HepG2 (cell line): ENCODE measurements around the gene UBXN2A. TPM values are rescaled to one million over a fixed set of nuclear protein-coding genes. Genes with fewer than 3 reads are reported as not detected.

ENCODE experiments used
- ATM ChIP-seq: fragments of 450-650 bp; IDR thresholded peaks from 2 replicates; pipeline ENCODE4 v1.7.1; 2017; ENCODE audit warnings: mild to moderate bottlenecking, borderline replicate concordance
- ELF3 ChIP-seq: IDR thresholded peaks from 2 replicates; pipeline ENCODE4 v1.6.1; 2016; ENCODE audit warnings: missing genetic modification reagents, missing compliant biosample characterization
- ELF4 ChIP-seq: sonication (generic); formaldehyde crosslinking; IDR thresholded peaks from 2 replicates; pipeline ENCODE4 v1.5.0; 2020; ENCODE audit warnings: missing genetic modification reagents, mild to moderate bottlenecking, moderate library complexity, borderline replicate concordance
- GATA4 ChIP-seq: sonication (generic); IDR thresholded peaks from 2 replicates; pipeline ENCODE4 v1.6.1; 2016; ENCODE audit warnings: antibody characterized with exemption, low read depth, borderline replicate concordance
- HCFC1 ChIP-seq: fragments of 150-350 bp; IDR thresholded peaks from 2 replicates; pipeline ENCODE4 v1.6.1; 2014; ENCODE audit warnings: low read depth, low read length
- HNRNPUL1 ChIP-seq: fragments of 200-400 bp; formaldehyde crosslinking; IDR thresholded peaks from 2 replicates; pipeline ENCODE4 v1.6.1; 2017; ENCODE audit warnings: low read depth, mild to moderate bottlenecking, low read length, moderate library complexity
- KLF16 ChIP-seq, 2 experiments: sonication (generic) in 1 of 2; formaldehyde crosslinking in 1 of 2; IDR thresholded peaks; 2 replicates each; pipeline versions ENCODE4 v1.6.1 to v1.8.0; 2016 to 2023; ENCODE audit warnings: missing genetic modification reagents in 2 of 2, missing compliant biosample characterization in 1 of 2
- POLR2G ChIP-seq: fragments of 200-400 bp; formaldehyde crosslinking; IDR thresholded peaks from 2 replicates; pipeline ENCODE4 v1.6.1; 2018; ENCODE audit warnings: mild to moderate bottlenecking, low read depth, low read length, moderate library complexity
- PPARG ChIP-seq: conservative IDR thresholded peaks from 2 replicates; pipeline ENCODE4 v1.6.1; 2016; ENCODE audit warnings: missing biosample characterization, missing genetic modification reagents
- RBFOX2 ChIP-seq: fragments of 200-400 bp; formaldehyde crosslinking; IDR thresholded peaks from 2 replicates; pipeline ENCODE4 v1.6.1; 2017; ENCODE audit warnings: low read depth, mild to moderate bottlenecking, low read length
- ZNF274 ChIP-seq: sonication (generic); formaldehyde crosslinking; IDR thresholded peaks from 2 replicates; pipeline ENCODE4 v1.5.1; 2020; ENCODE audit warnings: mild to moderate bottlenecking, missing genetic modification reagents
- ZNF33B ChIP-seq: sonication (generic); formaldehyde crosslinking; IDR thresholded peaks from 2 replicates; pipeline ENCODE4 v1.5.1; 2020; ENCODE audit warnings: mild to moderate bottlenecking, missing genetic modification reagents
- ZNF569 ChIP-seq: sonication (generic); formaldehyde crosslinking; IDR thresholded peaks from 2 replicates; pipeline ENCODE4 v1.5.0; 2020; ENCODE audit warnings: mild to moderate bottlenecking, missing genetic modification reagents, moderate library complexity, borderline replicate concordance
- ZNF572 ChIP-seq: sonication (generic); formaldehyde crosslinking; IDR thresholded peaks from 2 replicates; pipeline ENCODE4 v1.5.1; 2020; ENCODE audit warnings: mild to moderate bottlenecking, missing genetic modification reagents
- ZNF777 ChIP-seq: sonication (generic); formaldehyde crosslinking; IDR thresholded peaks from 2 replicates; pipeline ENCODE4 v1.4.0; 2020; ENCODE audit warnings: missing genetic modification reagents
- ZZZ3 ChIP-seq: sonication (generic); formaldehyde crosslinking; IDR thresholded peaks from 2 replicates; pipeline ENCODE4 v1.4.0; 2020; ENCODE audit warnings: missing genetic modification reagents, mild to moderate bottlenecking, borderline replicate concordance
- polyA plus RNA-seq, 8 experiments: library from polyadenylated mRNA; depleted of rRNA in 3 of 8; stranded (reverse) in 7 of 8; unstranded in 1 of 8; fragments of >200 nt; fragmentation: Illumina TruSeq in 4 of 8; extraction: Trizol in 4 of 8; gene quantifications; 2 replicates each; pipeline versions ENCODE4 v1.2.1 to v1.2.3, GENCODE V29; 2011 to 2016; ENCODE audit warnings: low read depth in 4 of 8, missing spikeins in 1 of 8, mixed read lengths in 1 of 8; ENCODE audit not compliant: insufficient read depth in 1 of 8
- total RNA-seq, 5 experiments: library from RNA; depleted of rRNA; stranded (reverse); fragments of >200 nt; fragmentation: Illumina TruSeq; extraction: Trizol; gene quantifications; 2 replicates each; pipeline ENCODE4 v1.2.3, GENCODE V29; 2016; ENCODE audit warnings: low read depth in 1 of 5
- TF ChIP-seq, protein P1 (sequence below): sonication (generic); formaldehyde crosslinking; IDR thresholded peaks from 2 replicates; pipeline ENCODE4 v1.9.0; 2021; ENCODE audit warnings: mild to moderate bottlenecking, missing genetic modification reagents
- TF ChIP-seq, protein P2 (sequence below): sonication (generic); formaldehyde crosslinking; IDR thresholded peaks from 2 replicates; pipeline ENCODE4 v1.5.1; 2020; ENCODE audit warnings: mild to moderate bottlenecking, missing genetic modification reagents, borderline replicate concordance

UBXN2A gene
- total and polyA plus RNA-seq, 2 of the 13 experiments (the other 11 are each of a cell fraction or from before 2014, with no cell fraction given) = 8.3 to 20.9 TPM

- TF ChIP-seq ZZZ3 (CRISPR knock-in tag) = 0 out of 2 replicates have a peak, but pooled peaks have one; percentile 40
- TF ChIP-seq, protein P1, sequence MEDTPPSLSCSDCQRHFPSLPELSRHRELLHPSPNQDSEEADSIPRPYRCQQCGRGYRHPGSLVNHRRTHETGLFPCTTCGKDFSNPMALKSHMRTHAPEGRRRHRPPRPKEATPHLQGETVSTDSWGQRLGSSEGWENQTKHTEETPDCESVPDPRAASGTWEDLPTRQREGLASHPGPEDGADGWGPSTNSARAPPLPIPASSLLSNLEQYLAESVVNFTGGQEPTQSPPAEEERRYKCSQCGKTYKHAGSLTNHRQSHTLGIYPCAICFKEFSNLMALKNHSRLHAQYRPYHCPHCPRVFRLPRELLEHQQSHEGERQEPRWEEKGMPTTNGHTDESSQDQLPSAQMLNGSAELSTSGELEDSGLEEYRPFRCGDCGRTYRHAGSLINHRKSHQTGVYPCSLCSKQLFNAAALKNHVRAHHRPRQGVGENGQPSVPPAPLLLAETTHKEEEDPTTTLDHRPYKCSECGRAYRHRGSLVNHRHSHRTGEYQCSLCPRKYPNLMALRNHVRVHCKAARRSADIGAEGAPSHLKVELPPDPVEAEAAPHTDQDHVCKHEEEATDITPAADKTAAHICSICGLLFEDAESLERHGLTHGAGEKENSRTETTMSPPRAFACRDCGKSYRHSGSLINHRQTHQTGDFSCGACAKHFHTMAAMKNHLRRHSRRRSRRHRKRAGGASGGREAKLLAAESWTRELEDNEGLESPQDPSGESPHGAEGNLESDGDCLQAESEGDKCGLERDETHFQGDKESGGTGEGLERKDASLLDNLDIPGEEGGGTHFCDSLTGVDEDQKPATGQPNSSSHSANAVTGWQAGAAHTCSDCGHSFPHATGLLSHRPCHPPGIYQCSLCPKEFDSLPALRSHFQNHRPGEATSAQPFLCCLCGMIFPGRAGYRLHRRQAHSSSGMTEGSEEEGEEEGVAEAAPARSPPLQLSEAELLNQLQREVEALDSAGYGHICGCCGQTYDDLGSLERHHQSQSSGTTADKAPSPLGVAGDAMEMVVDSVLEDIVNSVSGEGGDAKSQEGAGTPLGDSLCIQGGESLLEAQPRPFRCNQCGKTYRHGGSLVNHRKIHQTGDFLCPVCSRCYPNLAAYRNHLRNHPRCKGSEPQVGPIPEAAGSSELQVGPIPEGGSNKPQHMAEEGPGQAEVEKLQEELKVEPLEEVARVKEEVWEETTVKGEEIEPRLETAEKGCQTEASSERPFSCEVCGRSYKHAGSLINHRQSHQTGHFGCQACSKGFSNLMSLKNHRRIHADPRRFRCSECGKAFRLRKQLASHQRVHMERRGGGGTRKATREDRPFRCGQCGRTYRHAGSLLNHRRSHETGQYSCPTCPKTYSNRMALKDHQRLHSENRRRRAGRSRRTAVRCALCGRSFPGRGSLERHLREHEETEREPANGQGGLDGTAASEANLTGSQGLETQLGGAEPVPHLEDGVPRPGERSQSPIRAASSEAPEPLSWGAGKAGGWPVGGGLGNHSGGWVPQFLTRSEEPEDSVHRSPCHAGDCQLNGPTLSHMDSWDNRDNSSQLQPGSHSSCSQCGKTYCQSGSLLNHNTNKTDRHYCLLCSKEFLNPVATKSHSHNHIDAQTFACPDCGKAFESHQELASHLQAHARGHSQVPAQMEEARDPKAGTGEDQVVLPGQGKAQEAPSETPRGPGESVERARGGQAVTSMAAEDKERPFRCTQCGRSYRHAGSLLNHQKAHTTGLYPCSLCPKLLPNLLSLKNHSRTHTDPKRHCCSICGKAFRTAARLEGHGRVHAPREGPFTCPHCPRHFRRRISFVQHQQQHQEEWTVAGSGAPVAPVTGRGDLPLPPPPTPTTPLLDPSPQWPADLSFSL (CRISPR knock-in tag) = 0 out of 2 replicates have a peak, but pooled peaks have one; percentile 15
- no peak for TF ChIP-seq ATM
- TF ChIP-seq HCFC1 = no peak
- TF ChIP-seq HNRNPUL1 = no peak
- no peak for TF ChIP-seq ZNF572 (CRISPR knock-in tag)
- TF ChIP-seq ZNF569 (CRISPR knock-in tag) = no peak
- no peak for TF ChIP-seq ZNF274 (CRISPR knock-in tag)
- no peak for TF ChIP-seq ZNF33B
- 0 out of 2 replicates have a peak, but pooled peaks have one; percentile 44 for TF ChIP-seq ELF3 (CRISPR knock-in tag)
- no peak for TF ChIP-seq ELF4 (CRISPR knock-in tag)
- TF ChIP-seq KLF16 (CRISPR knock-in tag; IDR thresholded peaks at IDR 0.05) = 0 out of 4 replicates have a peak, but pooled peaks of 1 of the 2 experiments have one; percentile 22
- peak; percentile 86 for TF ChIP-seq POLR2G
- no peak for TF ChIP-seq GATA4
- TF ChIP-seq PPARG (CRISPR knock-in tag) = no peak
- TF ChIP-seq ZNF777 (CRISPR knock-in tag) = no peak
- peak; percentile 82 for TF ChIP-seq RBFOX2
- TF ChIP-seq, protein P2, sequence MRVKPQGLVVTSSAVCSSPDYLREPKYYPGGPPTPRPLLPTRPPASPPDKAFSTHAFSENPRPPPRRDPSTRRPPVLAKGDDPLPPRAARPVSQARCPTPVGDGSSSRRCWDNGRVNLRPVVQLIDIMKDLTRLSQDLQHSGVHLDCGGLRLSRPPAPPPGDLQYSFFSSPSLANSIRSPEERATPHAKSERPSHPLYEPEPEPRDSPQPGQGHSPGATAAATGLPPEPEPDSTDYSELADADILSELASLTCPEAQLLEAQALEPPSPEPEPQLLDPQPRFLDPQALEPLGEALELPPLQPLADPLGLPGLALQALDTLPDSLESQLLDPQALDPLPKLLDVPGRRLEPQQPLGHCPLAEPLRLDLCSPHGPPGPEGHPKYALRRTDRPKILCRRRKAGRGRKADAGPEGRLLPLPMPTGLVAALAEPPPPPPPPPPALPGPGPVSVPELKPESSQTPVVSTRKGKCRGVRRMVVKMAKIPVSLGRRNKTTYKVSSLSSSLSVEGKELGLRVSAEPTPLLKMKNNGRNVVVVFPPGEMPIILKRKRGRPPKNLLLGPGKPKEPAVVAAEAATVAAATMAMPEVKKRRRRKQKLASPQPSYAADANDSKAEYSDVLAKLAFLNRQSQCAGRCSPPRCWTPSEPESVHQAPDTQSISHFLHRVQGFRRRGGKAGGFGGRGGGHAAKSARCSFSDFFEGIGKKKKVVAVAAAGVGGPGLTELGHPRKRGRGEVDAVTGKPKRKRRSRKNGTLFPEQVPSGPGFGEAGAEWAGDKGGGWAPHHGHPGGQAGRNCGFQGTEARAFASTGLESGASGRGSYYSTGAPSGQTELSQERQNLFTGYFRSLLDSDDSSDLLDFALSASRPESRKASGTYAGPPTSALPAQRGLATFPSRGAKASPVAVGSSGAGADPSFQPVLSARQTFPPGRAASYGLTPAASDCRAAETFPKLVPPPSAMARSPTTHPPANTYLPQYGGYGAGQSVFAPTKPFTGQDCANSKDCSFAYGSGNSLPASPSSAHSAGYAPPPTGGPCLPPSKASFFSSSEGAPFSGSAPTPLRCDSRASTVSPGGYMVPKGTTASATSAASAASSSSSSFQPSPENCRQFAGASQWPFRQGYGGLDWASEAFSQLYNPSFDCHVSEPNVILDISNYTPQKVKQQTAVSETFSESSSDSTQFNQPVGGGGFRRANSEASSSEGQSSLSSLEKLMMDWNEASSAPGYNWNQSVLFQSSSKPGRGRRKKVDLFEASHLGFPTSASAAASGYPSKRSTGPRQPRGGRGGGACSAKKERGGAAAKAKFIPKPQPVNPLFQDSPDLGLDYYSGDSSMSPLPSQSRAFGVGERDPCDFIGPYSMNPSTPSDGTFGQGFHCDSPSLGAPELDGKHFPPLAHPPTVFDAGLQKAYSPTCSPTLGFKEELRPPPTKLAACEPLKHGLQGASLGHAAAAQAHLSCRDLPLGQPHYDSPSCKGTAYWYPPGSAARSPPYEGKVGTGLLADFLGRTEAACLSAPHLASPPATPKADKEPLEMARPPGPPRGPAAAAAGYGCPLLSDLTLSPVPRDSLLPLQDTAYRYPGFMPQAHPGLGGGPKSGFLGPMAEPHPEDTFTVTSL (CRISPR knock-in tag) = no peak
Observed at GRCh38 chr2:24049485-24050021, 109.3 kb downstream of the UBXN2A start, which contains the start of gene FKBP1B (continued).
